HG03521 (cell line): ENCODE measurements around the gene AADAT.

Source experiments
- ATAC-seq: cut with Tn5 transposase; IDR thresholded peaks from one replicate; pipeline ENCODE4 v1.9.1; 2021; ENCODE audit warnings: mild to moderate bottlenecking, moderate library complexity; ENCODE audit not compliant: unreplicated experiment

AADAT gene

GRCh38 chr4:170035231-170035630 lies 54.5 kb downstream of the AADAT start:
- ATAC-seq: no peak

- no peak for ATAC-seq
These were observed 55.8 kb downstream of the AADAT start for GRCh38 chr4:170033999-170034398.

GRCh38 chr4:170030121-170030520 lies 59.6 kb downstream of the AADAT start:
- ATAC-seq: no peak

- ATAC-seq: peak; percentile 62
These were observed 62.5 kb downstream of the AADAT start for GRCh38 chr4:170027181-170027829.

GRCh38 chr4:170026253-170027021 lies 63.3 kb downstream of the AADAT start, which contains the start of gene MFAP3L:
MFAP3L (minus strand) TSS chr4:170026395; CDS start chr4:170005877, 20,518 bp downstream.
- ATAC-seq: peak; percentile 79

- ATAC-seq: no peak
These were observed 64.1 kb downstream of the AADAT start for GRCh38 chr4:170025523-170026252.

GRCh38 chr4:170022211-170022610 lies 67.5 kb downstream of the AADAT start:
- ATAC-seq: no peak

- ATAC-seq: no peak
These were observed 72.5 kb downstream of the AADAT start for GRCh38 chr4:170017252-170017651.

- ATAC-seq: no peak
These were observed 74.5 kb downstream of the AADAT start for GRCh38 chr4:170015285-170015684.

- ATAC-seq: no peak
These were observed 75.3 kb downstream of the AADAT start for GRCh38 chr4:170014359-170015011.

- ATAC-seq: no peak
These were observed 77.2 kb downstream of the AADAT start for GRCh38 chr4:170012629-170012958.

- ATAC-seq: no peak
These were observed 77.7 kb downstream of the AADAT start for GRCh38 chr4:170011921-170012628.
